GM18861 (cell line): Measurements from ENCODE around the gene VSIR.
A peak's percentile ranks its signal among the peaks of the same experiment; 100 is the strongest.

Source experiments
- ATAC-seq: cut with Tn5 transposase; IDR thresholded peaks from one replicate; pipeline ENCODE4 v1.9.1; 2021; ENCODE audit not compliant: unreplicated experiment

The VSIR gene

GRCh38 chr10:71807557-71808510 is 34.5 kb upstream of the VSIR start:
- no peak for ATAC-seq

- no peak for ATAC-seq
Measured at GRCh38 chr10:71806704-71807556, 33.6 kb upstream of the VSIR start.

GRCh38 chr10:71805776-71806703 is 32.7 kb upstream of the VSIR start:
- no peak for ATAC-seq

- ATAC-seq = no peak
Measured at GRCh38 chr10:71804077-71804476, 30.8 kb upstream of the VSIR start.

- no peak for ATAC-seq
Measured at GRCh38 chr10:71802715-71803488, 29.6 kb upstream of the VSIR start.

GRCh38 chr10:71802235-71802634 is 28.9 kb upstream of the VSIR start:
- no peak for ATAC-seq

GRCh38 chr10:71801361-71801760 is 28.0 kb upstream of the VSIR start:
- peak; percentile 83 for ATAC-seq

- ATAC-seq = no peak
Measured at GRCh38 chr10:71799608-71800453, 26.5 kb upstream of the VSIR start.

- no peak for ATAC-seq
Measured at GRCh38 chr10:71799112-71799511, 25.8 kb upstream of the VSIR start.

GRCh38 chr10:71798308-71798624 is 24.9 kb upstream of the VSIR start:
- no peak for ATAC-seq

- ATAC-seq = no peak
Measured at GRCh38 chr10:71797533-71798307, 24.4 kb upstream of the VSIR start.

- no peak for ATAC-seq
Measured at GRCh38 chr10:71796749-71797405, 23.6 kb upstream of the VSIR start.

- no peak for ATAC-seq
Measured at GRCh38 chr10:71795248-71795647, 21.9 kb upstream of the VSIR start.

GRCh38 chr10:71790749-71791440 is 17.6 kb upstream of the VSIR start:
- ATAC-seq = no peak

GRCh38 chr10:71789871-71790270 is 16.6 kb upstream of the VSIR start:
- no peak for ATAC-seq

- no peak for ATAC-seq
Measured at GRCh38 chr10:71788954-71789353, 15.6 kb upstream of the VSIR start.

- no peak for ATAC-seq
Measured at GRCh38 chr10:71784679-71785272, 11.5 kb upstream of the VSIR start.
